A673 (cell line): ENCODE measurements around the gene PUDP.

Experiments
- EZH2 ChIP-seq: fragments of 200-600 bp; sonication (generic); IDR thresholded peaks from 2 replicates; pipeline ENCODE4 v1.6.1; 2017; ENCODE audit warnings: borderline replicate concordance, low read depth, mild to moderate bottlenecking, mixed read lengths, antibody characterized with exemption, low read length; ENCODE audit not compliant: poor library complexity, severe bottlenecking
- TF ChIP-seq, protein P1 (sequence below): fragments of 300-800, 200-600 bp; sonication (generic); conservative IDR thresholded peaks from 2 replicates; pipeline ENCODE4 v1.5.1; 2017; ENCODE audit warnings: low read depth, mild to moderate bottlenecking, antibody characterized with exemption, low read length, moderate library complexity, mixed read lengths

DNA sequence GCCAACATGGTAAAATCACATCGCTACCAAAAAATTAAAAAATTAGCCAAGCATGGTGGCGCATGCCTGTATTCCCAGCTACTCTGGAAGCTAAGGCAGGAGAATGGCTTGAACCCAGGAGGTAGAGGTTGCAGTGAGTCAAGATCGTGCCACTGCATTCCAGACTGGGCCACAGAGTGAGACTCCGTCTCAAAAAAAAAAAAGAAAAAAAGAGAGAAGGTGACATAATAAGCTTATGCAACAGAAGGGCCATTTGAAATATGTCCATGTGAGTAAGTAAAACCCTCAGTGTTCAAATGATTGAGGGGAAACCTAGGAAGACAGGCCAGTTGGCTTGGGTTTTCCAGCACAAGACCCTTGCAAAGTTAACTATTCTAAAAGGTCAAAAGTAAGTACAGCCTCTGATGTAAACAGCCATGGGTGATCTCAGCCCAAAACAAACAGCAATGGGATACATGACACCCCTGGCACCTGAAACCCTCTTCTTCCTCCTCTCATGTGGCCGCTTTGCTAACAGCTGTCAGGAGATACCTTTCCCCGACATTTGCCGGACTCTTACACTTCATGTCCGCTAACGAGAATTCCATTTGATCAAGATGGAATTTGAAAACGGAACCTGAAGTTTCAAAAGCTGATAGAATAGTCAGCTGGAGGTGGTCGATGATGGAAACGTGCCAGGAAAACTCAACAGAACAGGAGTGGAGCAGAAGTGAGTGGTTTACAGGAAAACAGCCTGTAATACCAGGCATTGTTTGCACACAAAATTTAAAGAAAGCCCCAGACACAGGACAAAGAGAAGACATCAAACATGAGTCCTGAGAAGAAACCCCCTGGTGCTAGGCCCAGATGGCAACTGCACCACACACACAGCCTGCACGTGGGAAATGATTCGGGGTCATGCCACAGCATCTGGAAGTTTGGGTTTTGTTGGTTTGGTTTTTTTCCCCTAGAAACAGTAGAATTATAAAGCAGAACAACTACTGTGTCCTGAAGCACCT lies 93.4 kb downstream of the PUDP start:
- TF ChIP-seq, protein P1, sequence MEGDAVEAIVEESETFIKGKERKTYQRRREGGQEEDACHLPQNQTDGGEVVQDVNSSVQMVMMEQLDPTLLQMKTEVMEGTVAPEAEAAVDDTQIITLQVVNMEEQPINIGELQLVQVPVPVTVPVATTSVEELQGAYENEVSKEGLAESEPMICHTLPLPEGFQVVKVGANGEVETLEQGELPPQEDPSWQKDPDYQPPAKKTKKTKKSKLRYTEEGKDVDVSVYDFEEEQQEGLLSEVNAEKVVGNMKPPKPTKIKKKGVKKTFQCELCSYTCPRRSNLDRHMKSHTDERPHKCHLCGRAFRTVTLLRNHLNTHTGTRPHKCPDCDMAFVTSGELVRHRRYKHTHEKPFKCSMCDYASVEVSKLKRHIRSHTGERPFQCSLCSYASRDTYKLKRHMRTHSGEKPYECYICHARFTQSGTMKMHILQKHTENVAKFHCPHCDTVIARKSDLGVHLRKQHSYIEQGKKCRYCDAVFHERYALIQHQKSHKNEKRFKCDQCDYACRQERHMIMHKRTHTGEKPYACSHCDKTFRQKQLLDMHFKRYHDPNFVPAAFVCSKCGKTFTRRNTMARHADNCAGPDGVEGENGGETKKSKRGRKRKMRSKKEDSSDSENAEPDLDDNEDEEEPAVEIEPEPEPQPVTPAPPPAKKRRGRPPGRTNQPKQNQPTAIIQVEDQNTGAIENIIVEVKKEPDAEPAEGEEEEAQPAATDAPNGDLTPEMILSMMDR, result no peak
- no peak for TF ChIP-seq EZH2
